SJSA1 (cell line): ENCODE data around the gene FGD4. TPM values are rescaled to one million over a fixed set of nuclear protein-coding genes. Genes with fewer than 3 reads are reported as not detected.
A peak's percentile ranks its signal among the peaks of the same experiment; 100 is the strongest.

ENCODE experiments used
- DNase-seq, 2 experiments: peaks; one replicate each; pipeline ENCODE4 v3.0.0-alpha.2; 2015 to 2020; ENCODE audit warnings: low spot score in 2 of 2, low read depth in 1 of 2
- H3K27ac ChIP-seq: fragments of 250-450 bp; sonication (Bioruptor Pico); 2 replicates; pipeline ENCODE4 v1.5.1; 2020; ENCODE audit warnings: mild to moderate bottlenecking, moderate library complexity
- H3K27me3 ChIP-seq: fragments of 250-450 bp; sonication (Bioruptor Pico); replicated peaks from 2 replicates; pipeline ENCODE4 v1.5.1; 2020; ENCODE audit warnings: mild to moderate bottlenecking, moderate library complexity
- H3K36me3 ChIP-seq: fragments of 250-450 bp; sonication (Bioruptor Pico); 2 replicates; pipeline ENCODE4 v1.5.1; 2020; ENCODE audit warnings: mild to moderate bottlenecking
- H3K4me1 ChIP-seq: fragments of 250-450 bp; sonication (Bioruptor Pico); replicated peaks from 2 replicates; pipeline ENCODE4 v1.6.1; 2021; ENCODE audit warnings: mild to moderate bottlenecking
- H3K4me3 ChIP-seq: fragments of 250-450 bp; sonication (Bioruptor Pico); 2 replicates; pipeline ENCODE4 v1.5.1; 2020; ENCODE audit warnings: mild to moderate bottlenecking
- H3K9me3 ChIP-seq: fragments of 250-450 bp; sonication (Bioruptor Pico); replicated peaks from 2 replicates; pipeline ENCODE4 v1.5.1; 2020; ENCODE audit warnings: mild to moderate bottlenecking
- total RNA-seq: library from RNA; depleted of rRNA; stranded (reverse); fragments of >200 nt; shearing (Covaris generic); gene quantifications from 2 replicates; pipeline ENCODE4 v1.2.3, GENCODE V29; 2014

FGD4 gene
- total RNA-seq, 1 experiment from 2014 or later = 2.8 TPM

DNA sequence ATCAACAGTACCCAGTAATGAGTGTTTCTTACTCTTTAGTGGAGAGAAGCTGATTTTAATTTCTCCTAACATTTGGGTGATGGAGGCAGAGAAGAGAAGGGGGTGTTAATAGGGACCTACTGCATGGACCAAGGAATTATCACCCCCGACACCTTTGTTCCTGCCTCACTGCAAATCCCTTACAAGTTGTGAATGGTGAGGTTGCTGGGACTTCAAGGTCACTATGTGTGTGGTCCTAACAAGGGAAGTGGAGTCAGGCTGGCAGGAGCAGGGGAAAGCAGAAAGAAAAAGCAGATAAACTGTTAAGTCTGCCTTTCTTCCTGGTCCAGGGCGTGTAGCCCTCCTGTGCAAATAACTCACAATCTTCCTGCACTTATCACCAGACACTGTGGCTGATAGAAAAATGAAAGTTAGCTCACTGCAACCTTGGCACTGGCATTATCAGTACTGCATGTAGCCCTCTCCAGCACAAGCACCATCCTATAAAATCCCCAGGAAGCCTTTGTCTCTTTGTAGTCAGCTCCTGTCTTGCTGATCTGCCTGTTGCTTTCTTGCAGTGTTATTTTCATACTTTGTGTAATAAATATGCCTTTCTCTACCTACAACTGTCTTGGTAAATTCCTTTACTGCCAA lies 167.4 kb downstream of the FGD4 start:
- peak; percentile 49 to 63 for DNase-seq
- Histone ChIP-seq H3K27ac (peak overlapping the region; percentile 84), H3K4me3 (no peak overlapping the region), H3K36me3 (no peaks in the 10 kb centered on the region), H3K4me1 (peaks cover 39% of the 10 kb centered on the region), H3K27me3 (no peaks in the 10 kb centered on the region), H3K9me3 (no peaks in the 10 kb centered on the region)

DNA sequence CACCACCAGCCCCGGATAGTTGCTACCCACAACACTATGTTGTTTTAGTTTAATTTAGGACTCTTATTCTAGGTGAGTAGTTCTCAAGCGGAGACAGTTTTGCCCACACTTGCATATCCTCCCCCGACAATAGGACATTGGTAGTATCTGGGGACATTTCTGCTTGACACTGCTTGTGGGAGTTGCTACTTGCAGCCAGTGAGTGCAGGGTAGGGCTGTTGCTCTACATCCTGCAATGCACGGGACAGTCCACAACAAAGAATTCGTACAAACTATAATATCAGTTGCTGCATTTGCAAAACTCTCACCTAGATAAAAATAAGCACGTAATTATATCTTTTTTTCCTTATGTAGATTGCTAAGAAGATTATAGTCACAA lies 167.9 kb downstream of the FGD4 start:
- no peak for DNase-seq
- Histone ChIP-seq H3K36me3 (no peaks in the 10 kb centered on the region), H3K4me3 (no peak overlapping the region), H3K27ac (peak overlapping the region; percentile 84), H3K27me3 (no peaks in the 10 kb centered on the region), H3K4me1 (peaks cover 34% of the 10 kb centered on the region), H3K9me3 (no peaks in the 10 kb centered on the region)

- Histone ChIP-seq H3K9me3 (no peaks in the 10 kb centered on the region), H3K4me1 (peaks cover 34% of the 10 kb centered on the region), H3K4me3 (no peak overlapping the region), H3K27ac (peak overlapping the region; percentile 84), H3K36me3 (no peaks in the 10 kb centered on the region), H3K27me3 (no peaks in the 10 kb centered on the region)
- peak; percentile 48 to 70 for DNase-seq
Measured at GRCh38 chr12:32568228-32568627, 168.9 kb downstream of the FGD4 start.

GRCh38 chr12:32569259-32569658 lies 169.9 kb downstream of the FGD4 start:
- H3K27ac ChIP-seq = peak overlapping the region; percentile 84
- no peaks in the 10 kb centered on the region for H3K36me3 ChIP-seq
- H3K4me1 ChIP-seq = peaks cover 34% of the 10 kb centered on the region
- H3K4me3 ChIP-seq = no peak overlapping the region
- H3K9me3 ChIP-seq = no peaks in the 10 kb centered on the region
- no peak for DNase-seq
- H3K27me3 ChIP-seq = no peaks in the 10 kb centered on the region

DNA sequence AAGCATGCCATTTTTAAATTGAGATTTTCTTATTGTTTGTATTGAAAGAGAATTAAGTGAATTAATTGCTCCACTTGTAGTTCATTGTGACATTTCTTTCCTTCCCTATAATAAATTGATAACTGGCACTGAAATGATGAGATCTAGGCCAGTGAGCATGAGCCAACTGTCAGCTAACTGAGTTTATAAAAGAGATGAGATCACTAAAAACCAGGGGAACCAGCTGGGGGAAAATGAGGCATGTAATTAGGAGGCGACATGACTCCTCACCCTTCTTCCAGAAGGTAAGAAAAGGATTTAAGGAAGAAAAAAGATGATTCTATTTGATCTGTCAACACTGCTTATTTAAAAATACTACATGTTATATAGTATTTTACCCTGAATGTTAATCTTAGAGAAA lies 175.2 kb downstream of the FGD4 start:
- no peaks in the 10 kb centered on the region for H3K36me3 ChIP-seq
- no peak for DNase-seq
- H3K27me3 ChIP-seq = no peaks in the 10 kb centered on the region
- no peaks in the 10 kb centered on the region for H3K4me1 ChIP-seq
- no peak overlapping the region for H3K4me3 ChIP-seq
- H3K27ac ChIP-seq = no peak overlapping the region
- H3K9me3 ChIP-seq = no peaks in the 10 kb centered on the region

DNA sequence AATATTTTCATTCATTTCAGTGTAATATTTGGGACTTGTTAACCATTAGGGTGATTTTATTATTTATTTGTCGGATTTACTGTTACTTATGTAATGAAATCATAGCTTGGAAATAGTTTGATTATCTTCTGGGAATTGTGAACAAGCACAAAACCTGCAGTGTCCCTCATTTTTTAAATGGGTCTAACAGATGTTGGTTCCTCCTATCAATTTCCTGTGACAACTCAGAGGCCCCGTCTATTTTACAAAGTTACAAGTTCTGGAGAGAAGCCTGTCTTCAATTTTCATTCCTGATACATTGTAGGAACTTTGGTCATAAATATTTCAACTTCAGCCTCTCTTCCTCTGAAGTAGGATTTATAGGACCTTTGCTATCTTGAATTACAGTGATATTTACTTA lies 178.0 kb downstream of the FGD4 start:
- Histone ChIP-seq H3K27ac (no peak overlapping the region), H3K4me3 (no peak overlapping the region), H3K36me3 (no peaks in the 10 kb centered on the region), H3K27me3 (no peaks in the 10 kb centered on the region), H3K9me3 (no peaks in the 10 kb centered on the region), H3K4me1 (no peaks in the 10 kb centered on the region)
- no peak for DNase-seq

GRCh38 chr12:32583534-32583933 lies 184.2 kb downstream of the FGD4 start:
- DNase-seq = no peak
- Histone ChIP-seq H3K9me3 (no peaks in the 10 kb centered on the region), H3K36me3 (no peaks in the 10 kb centered on the region), H3K27me3 (no peaks in the 10 kb centered on the region), H3K27ac (no peak overlapping the region), H3K4me1 (peaks cover 13% of the 10 kb centered on the region), H3K4me3 (no peak overlapping the region)

DNA sequence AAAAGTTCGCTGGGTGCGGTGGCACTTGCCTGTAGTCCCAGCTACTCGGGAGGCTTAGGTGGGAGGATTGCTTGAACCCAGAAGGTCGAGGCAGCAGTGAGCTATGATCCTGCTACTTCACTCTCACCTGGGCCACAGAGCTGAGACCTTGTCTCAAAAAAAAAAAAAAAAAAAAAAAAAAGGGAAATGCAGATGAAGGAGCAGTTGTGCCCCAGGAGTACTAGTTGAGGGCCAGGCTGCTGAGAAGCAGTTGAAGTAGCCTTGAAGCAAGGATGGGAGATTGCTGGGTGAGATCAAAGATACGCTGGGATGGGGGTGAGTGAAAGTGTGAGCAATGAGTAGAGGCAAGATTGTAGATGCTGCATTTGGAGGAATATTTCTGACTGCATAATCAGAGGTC lies 186.3 kb downstream of the FGD4 start:
- peaks cover 13% of the 10 kb centered on the region for H3K4me1 ChIP-seq
- no peak for DNase-seq
- H3K4me3 ChIP-seq = no peak overlapping the region
- no peaks in the 10 kb centered on the region for H3K27me3 ChIP-seq
- no peaks in the 10 kb centered on the region for H3K9me3 ChIP-seq
- H3K36me3 ChIP-seq = no peaks in the 10 kb centered on the region
- H3K27ac ChIP-seq = no peak overlapping the region

DNA sequence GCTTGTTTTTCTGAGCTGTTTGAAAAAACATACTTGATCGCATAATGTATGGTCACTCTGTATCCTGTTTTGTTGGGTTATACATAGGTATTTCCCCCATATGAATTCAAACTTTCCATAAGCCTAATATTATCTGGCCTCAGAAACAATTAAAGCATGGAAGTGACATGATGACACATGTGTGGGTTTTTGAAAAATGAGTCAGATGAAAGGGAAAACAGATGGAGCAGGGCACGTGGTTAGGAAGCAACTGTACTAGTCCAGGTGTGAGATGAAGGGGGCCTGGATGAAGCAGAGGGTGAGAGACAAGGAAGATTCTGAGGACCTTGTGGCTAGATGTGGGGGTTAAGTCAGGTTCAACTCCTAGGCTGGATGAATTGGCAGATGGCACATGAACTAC lies 187.0 kb downstream of the FGD4 start:
- Histone ChIP-seq H3K36me3 (no peaks in the 10 kb centered on the region), H3K9me3 (no peaks in the 10 kb centered on the region), H3K4me3 (no peak overlapping the region), H3K27ac (no peak overlapping the region), H3K27me3 (no peaks in the 10 kb centered on the region), H3K4me1 (peaks cover 13% of the 10 kb centered on the region)
- no peak for DNase-seq

GRCh38 chr12:32587581-32588495 lies 188.5 kb downstream of the FGD4 start:
- Histone ChIP-seq H3K4me1 (peaks cover 13% of the 10 kb centered on the region), H3K27ac (no peak overlapping the region), H3K4me3 (no peak overlapping the region), H3K36me3 (no peaks in the 10 kb centered on the region), H3K27me3 (no peaks in the 10 kb centered on the region), H3K9me3 (no peaks in the 10 kb centered on the region)
- DNase-seq = no peak

- no peak for DNase-seq
- Histone ChIP-seq H3K9me3 (no peaks in the 10 kb centered on the region), H3K27me3 (no peaks in the 10 kb centered on the region), H3K4me3 (no peak overlapping the region), H3K27ac (no peak overlapping the region), H3K4me1 (peaks cover 9% of the 10 kb centered on the region), H3K36me3 (no peaks in the 10 kb centered on the region)
Measured at GRCh38 chr12:32588604-32589003, 189.2 kb downstream of the FGD4 start.

GRCh38 chr12:32589165-32589865 lies 190.0 kb downstream of the FGD4 start:
- Histone ChIP-seq H3K27ac (no peak overlapping the region), H3K36me3 (no peaks in the 10 kb centered on the region), H3K27me3 (no peaks in the 10 kb centered on the region), H3K4me3 (no peak overlapping the region), H3K9me3 (no peaks in the 10 kb centered on the region), H3K4me1 (peaks cover 5% of the 10 kb centered on the region)
- DNase-seq = no peak

GRCh38 chr12:32595251-32595650 lies 195.9 kb downstream of the FGD4 start:
- DNase-seq = peak in 1 of 2 experiments; percentile 59
- Histone ChIP-seq H3K4me1 (peaks cover 10% of the 10 kb centered on the region), H3K9me3 (no peaks in the 10 kb centered on the region)

DNA sequence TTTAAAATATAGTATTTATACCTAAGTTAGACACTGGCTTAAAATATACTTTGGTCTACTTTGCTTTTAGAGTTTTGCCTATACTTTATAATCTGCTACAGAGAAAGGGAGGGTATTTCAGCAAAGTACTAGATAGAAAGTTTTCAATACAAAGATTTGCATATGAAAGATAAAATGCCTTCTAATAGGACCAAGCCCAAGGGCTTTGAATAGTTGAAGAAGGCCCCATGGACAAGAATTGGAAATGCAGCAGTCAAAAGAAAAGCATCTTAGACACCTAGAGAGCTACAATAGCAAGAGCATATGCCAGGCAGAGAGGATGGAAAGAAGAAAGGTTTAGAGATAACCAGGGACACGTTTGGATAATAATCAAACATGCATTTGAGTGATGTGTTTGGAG lies 196.7 kb downstream of the FGD4 start:
- H3K27me3 ChIP-seq = no peaks in the 10 kb centered on the region
- no peak overlapping the region for H3K27ac ChIP-seq
- no peaks in the 10 kb centered on the region for H3K36me3 ChIP-seq
- peaks cover 10% of the 10 kb centered on the region for H3K4me1 ChIP-seq
- H3K9me3 ChIP-seq = no peaks in the 10 kb centered on the region
- DNase-seq = no peak
- no peak overlapping the region for H3K4me3 ChIP-seq

More at GRCh38 chr12:32595251-32595650, 195.9 kb downstream of the FGD4 start:
- Histone ChIP-seq H3K36me3 (no peaks in the 10 kb centered on the region), H3K4me3 (no peak overlapping the region), H3K27me3 (no peaks in the 10 kb centered on the region), H3K27ac (peak overlapping the region; percentile 19)
